HCT116 (cell line): ENCODE results near the gene RPL7A.

Experiments
- CTCF ChIP-seq, 3 experiments: fragments of 200-600 bp in 1 of 3; sonication (generic) in 1 of 3; IDR thresholded peaks in 2 of 3; conservative IDR thresholded peaks in 1 of 3; 2 replicates each; pipeline ENCODE4 v1.5.1; 2012 to 2017; ENCODE audit warnings: low read depth in 2 of 3, low read length in 2 of 3, antibody characterized with exemption in 1 of 3, borderline replicate concordance in 1 of 3, control low read depth in 1 of 3, mild to moderate bottlenecking in 1 of 3, mixed read lengths in 1 of 3, mixed run types in 1 of 3, moderate library complexity in 1 of 3; ENCODE audit not compliant: insufficient read depth in 1 of 3
- POLR2A ChIP-seq: IDR thresholded peaks from 2 replicates; pipeline ENCODE4 v1.7.0; 2011; ENCODE audit warnings: borderline replicate concordance; ENCODE audit not compliant: insufficient read depth, insufficient read length; ENCODE audit errors: extremely low read depth
- POLR2AphosphoS5 ChIP-seq: IDR thresholded peaks from 2 replicates; pipeline ENCODE4 v1.6.1; 2011; ENCODE audit warnings: mild to moderate bottlenecking, low read depth, low read length, moderate library complexity
- REST ChIP-seq: IDR thresholded peaks from 2 replicates; pipeline ENCODE4 v1.6.1; 2012; ENCODE audit warnings: low read depth
- SRF ChIP-seq: IDR thresholded peaks from 2 replicates; pipeline ENCODE4 v1.6.1; 2012; ENCODE audit warnings: low read depth

- TF ChIP-seq CTCF (IDR thresholded peaks at IDR 0.05 in 2 of 3, conservative IDR thresholded peaks at IDR 0.05 in 1 of 3; ENCODE audit: borderline replicate concordance in 1 of 3, insufficient read depth in 1 of 3, low read depth in 2 of 3, low read length in 2 of 3) (no peak), SRF (no peak), REST (no peak), POLR2AphosphoS5 (no peak), POLR2A (no peak)
Observed at GRCh38 chr9:133397895-133398294, 49.9 kb downstream of the RPL7A start.
